Activated effector memory CD4-positive, alpha-beta T cell treated with anti-CD3 and anti-CD28 coated beads, Interleukin-2, amount 50 U/mL, for 16 hours (primary cell): Measurements from ENCODE around the gene NCAPH2.
A peak's percentile ranks its signal among the peaks of the same experiment; 100 is the strongest.

Experiments used
- DNase-seq: peaks from one replicate; pipeline ENCODE4 v3.0.0-alpha.2; 2020

Gene NCAPH2

DNA sequence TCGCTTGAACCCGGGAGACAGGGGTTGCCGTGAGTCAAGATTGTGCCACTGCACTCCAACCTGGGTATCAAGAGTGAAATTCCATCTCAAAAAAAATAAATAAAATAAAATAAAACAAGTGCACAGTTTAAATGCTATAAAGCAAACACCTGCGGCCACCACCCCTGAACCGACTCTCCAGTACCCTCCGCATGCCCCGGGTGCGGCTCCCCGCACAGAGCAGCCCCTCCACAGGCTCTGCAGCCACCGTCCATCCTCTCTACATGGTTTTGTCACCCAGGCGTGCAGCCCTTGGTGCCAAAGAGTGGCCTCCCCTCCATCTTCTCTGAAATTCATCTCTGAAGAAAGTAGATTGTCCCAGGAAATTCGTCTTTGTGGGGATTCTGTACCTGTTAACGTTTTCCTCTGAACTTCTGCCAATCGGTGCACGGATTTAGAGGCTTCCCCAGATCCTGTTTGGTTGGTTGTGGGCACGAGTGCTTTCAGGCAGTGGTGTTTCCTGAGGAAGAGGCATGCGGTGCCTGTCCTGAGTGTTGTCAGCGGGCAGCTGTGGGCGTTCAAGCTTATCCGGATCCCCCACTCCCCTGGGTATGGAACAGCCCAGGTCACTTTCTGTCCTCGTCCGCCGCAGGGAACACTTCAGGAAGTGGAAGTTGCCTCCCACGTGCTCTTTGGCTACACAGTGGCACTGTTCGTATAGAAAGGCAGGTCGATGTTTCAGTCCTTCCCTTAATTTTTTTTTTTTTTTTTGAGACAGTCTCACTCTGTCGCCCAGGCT is 17.3 kb upstream of the NCAPH2 start:
- no peak for DNase-seq

DNA sequence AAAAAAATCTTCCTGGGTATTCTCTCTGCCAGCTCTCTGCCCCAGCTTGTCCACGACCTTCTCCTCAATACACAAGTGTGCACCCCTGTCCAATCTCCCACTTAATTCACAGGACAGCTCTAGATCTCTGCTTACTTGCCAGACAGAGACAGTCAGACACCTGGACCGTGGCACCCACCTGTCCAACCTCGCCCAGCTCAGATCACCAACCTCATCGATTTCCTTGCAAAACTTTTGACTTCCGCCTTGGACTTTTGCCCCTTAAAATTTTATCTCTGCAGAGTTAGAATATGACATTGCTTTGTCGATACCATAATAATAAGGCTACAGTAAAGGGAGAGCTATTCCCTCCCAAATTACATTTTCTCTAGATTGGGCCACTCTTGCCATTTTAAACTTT is 10.9 kb upstream of the NCAPH2 start:
- DNase-seq, result no peak

DNA sequence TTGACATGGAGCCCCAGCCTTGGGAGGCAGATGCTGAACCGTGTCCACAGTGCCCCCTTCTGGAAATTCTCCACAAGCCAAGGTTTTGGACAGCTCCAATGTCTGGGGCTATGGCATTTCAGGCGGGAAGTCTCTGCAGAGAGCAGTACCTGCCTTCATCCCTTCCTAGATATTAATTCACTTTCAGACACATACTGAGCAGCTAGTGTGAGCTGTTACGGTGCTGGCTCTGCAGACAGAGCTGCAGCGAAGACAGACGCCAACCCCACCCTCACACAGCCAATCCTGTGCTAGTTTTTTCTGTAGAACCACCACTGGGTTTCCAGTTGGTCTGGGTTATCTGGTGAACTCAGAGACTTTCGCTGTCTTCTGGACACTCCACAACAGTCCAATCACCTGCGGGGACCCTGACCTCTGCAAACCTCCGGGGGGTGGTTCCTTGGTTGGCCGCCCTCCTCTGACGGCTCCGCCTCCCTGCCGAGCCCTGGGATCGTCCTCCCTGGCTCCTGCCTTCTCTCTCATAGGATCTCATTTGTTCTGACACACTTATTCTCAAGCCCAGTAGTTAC is 9.6 kb upstream of the NCAPH2 start:
- DNase-seq, result peak; percentile 84

DNA sequence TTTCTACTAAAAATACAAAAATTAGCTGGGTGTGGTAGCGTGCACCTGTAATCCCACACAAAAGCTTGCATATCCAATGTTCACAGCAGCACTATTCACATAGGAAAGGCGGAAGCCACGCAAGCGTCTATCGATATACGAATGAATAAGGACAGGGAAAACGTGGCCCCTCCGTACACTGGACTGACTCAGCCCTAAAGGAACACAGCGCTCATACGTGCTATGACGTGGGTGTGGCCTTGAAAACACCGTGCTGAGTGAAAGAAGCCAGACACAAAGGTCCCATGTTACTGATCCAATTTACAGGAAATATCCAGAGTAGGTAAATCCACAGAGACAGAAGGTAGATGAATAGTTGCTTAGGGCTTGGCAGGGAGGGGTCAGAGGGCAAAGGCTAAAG is 7.6 kb upstream of the NCAPH2 start:
- no peak for DNase-seq

DNA sequence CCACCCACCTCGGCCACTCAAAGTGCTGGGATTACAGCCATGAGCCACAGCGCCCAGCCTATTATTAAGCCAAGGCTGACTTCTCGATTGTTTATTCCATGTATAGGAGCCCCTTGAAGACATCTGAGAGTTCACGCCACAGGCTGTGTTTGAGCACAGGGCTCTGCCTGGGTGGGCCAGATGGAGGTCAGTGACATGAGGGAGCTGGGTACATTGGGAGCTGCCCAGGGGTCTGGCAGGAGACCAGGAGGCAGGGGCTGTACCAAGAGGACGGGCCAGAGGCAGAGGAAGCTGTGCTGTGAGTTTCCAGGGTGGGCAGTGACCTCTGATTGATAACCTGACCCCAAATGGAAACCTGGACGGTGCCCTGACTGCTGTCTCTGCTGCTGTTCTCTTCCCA is 5.9 kb upstream of the NCAPH2 start:
- no peak for DNase-seq

DNA sequence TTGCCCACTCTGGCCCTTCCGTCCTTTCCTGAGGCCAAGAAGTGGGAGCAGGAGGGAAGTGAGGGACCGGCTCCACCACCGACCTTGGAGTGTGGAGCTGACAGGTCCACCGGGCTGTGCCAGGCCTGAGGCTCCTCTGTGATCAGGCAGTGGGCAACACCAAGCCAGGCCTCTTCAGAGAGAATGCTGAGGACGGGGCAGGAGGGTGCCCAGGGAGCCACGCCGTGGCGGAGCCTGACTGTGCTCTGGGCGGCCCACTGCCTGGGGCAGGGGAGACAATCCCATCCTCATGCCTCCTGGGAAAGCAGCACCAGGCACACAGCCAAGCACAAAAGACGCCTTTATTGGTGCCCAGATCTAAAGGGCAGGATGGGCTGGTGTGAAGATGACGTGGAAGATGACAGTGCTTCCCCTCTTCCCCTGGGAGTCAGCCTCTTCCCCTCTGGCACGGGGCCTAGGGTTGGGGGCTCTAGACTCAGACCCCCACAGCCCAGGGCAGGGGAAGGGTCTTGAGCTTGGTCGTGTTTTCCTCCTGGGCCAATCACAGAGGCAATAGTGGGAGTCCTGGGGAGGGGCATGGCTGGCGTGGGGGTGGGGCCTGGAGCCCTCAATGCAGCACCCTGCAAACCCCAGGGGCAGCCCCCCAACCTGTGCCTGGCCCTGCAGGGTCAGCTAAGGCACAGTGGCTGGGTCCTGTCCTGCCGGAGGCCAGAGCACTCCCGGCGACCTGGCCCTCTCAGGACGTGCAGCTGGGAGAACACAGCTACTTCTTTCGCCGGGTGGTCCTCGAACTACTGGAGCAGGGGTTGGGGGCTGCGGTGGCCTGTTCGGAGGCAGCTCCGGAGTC is 5.2 kb upstream of the NCAPH2 start:
- no peak for DNase-seq

DNA sequence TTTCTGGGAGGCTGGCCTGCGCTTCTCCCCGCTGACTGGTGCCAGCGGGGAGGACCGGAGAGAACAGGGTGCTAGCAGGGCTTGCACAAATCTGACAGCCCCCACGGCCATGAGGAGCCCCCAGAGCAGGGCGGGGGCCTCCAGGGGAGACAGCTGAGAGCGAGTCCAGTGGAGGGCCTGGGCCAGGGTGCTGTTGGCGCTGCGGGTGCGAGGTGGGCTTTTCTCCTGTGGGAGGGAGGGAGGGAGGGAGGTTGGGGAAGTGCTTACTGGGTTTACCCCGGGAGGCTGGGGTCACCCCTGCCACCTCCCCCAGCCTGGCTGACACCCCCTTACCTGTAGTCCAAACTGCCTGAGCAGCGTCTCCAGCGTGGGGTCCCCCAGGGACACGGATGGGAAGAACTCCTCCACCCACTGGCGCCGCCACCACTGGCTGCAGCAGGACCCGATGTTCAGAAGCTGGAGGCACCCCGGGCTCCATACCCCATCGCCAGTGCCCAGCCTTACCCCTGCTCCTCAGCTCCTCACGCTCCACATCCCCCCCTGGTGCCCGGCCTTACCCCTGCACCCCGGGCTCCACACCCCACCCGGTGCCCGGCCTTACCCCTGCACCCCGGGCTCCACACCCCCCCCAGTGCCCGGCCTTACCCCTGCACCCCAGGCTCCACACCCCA is 4.4 kb upstream of the NCAPH2 start:
- no peak for DNase-seq

DNA sequence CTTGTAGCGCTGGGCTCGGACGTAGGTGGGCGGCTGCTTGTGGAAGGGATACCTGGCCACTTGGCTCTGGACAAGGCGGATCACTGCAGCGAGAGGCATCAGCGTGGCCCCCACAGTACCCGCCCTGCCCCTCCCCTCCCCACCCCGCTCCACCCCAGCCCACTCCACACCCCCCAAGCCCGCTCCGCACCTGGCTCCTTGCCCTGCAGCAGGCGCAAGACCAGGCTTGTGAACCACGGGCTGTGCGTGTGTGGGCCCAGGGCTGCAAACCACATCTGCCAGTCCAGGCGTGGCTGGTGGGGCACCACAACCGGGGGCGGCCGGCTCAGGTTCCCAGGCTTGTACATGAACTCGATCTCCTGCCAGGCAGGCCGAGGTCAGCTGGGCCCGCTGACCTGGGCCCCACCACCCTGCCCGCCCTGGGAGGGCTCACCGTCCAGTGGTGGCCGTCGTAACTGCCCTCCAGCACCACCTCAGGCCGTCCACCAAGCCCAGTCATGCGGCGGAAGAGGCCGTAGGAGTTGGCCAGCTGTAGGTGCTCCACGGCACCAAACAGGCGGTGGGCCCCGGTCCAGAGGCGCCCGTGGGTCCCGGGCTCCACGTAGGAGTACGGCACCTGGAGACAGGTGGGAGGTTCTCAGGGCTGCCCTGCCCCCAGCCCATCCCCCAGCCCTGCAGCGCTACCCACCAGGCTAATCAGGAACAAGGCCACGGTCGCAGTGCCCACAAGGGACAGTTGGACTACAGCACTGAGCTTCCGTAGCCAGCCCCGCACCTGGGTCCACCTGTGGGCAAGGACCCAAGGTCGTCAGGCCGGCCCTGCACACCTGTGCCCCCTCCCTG is 3.4 kb upstream of the NCAPH2 start:
- DNase-seq, result no peak

DNA sequence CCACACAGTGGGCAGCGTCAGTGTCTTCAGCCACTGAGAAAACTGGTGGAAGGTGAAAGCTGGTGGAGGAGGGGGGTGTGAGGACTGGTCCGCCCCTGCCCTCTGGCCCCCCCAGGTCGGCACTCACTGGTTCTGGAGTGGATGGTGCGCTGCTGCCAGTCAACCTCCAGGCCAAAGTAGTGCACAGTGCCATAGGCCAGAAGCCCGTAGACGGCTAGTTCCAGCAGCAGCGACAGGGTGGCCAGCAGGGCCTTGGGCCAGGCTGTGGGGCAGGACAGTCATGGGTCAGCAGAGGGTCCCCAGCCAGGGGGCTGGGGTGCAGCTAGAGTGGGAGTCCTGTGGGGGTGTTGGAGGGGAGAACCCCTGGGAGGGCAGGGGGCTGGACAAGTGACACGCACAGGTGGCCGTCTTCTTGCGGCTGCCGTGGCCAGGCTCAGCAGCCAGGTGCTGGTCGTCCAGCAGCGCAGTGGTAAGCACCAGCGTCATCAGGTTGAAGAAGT is 2.7 kb upstream of the NCAPH2 start:
- no peak for DNase-seq

DNA sequence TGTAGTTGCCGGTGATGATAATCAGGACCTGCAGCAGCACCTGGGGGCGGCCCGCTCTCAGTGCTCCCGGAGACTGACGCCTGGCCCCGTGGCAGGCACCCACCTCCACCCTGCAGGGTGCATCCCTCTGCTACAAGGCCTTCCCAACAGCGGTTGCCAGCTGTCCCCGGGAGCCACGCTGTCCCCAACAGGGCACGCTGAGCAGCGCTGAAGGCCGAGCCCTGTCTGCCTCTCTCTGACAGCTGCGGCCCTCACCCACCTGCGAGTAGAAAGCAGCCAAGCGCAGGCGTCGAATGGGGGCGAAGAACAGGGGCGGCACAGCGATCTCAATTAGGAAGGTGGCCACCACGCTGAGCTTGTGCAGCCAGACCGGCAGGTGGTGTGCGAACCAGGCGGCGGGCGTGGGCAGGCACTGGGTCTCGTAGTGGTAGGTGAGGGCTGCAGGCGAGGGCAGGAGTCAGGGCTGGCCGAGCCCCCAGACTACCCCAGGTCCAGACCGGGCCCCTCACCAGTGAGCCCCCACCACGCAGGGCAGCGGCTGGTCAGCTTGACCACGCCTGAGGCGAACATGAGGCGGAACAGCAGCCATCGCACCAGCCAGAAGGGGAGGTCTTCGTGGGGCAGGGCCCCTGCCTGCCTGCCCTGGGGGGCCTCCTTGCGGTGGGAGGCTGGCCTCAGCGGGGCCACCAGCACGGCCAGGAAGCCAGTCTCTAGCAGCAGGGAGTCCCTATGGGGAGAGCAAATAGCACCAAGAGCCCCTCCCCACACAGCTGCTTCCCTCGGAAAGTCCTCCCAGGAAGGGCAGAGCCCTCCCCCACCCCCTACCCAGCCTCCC is 2.0 kb upstream of the NCAPH2 start:
- no peak for DNase-seq

DNA sequence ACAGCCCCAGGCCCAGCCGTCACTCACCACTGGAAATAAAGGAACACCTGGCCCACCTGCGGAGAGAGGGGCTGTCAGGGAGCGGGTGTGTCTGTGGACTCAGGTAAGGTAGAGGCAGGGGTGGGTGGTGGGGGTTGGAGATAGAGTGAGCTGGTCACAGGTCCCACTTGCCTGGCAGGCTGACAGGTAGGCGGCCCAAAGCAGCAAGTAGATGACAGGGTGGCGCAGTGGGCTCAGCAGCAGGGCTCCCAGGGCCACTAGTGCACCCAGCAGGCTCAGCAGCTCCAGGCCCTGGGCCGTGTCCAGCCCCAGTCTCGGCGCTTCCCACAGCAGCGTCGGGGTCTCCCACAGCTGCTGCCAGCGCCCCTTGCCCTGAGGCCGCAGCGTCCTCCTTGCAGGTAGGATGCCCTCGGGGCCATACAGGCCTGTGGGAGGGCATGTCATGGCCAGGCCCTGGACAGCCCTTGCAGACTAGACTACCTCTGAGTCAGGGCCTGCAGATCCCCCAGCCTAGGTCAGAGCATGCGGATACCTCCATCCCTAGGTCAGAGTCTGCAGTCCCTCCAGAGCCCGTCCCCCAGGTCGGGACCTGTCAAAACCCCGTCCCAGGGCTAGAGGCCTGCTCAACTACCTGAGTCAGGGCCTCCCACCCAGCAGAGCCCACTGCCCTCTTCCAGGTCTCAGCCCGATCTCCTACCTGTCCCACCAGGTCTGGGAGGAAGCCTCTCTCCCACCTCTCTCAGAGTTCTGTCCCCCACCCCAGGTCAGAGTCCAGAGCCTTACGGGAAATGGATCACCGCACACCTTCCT is 1.2 kb upstream of the NCAPH2 start:
- DNase-seq, result no peak

DNA sequence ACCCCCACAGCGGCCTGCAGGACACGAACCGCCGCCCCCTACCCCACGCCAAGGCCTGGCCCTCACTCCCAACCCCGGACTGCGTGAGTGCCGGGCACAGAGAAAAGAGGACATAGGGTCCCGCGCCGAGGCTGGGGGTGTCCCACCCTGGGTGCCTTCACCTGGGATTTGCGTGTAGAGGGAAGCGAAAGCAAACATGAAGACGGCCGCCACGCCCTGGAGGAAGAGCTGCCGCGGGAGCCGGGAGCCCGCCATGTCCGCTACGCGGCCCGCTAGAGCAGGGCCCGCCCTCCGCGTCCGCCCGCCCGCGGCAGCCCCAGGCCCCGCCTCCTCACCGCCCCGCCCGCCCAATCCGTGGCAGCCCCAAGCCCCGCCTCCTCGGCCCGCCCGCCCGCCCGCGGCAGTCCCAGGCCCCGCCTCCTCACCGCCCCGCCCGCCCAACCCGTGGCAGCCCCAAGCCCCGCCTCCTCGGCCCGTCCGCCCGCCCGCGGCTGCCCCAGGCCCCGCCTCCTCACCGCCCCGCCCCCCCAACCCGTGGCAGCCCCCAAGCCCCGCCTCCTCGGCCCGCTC is 518 bp upstream of the NCAPH2 start, which contains the start of gene LMF2:
LMF2 (minus strand) TSS at position 282 of the 570 bp plus-strand sequence; CDS start at position 255, 27 bp downstream.
- DNase-seq, result peak; percentile 97

DNA sequence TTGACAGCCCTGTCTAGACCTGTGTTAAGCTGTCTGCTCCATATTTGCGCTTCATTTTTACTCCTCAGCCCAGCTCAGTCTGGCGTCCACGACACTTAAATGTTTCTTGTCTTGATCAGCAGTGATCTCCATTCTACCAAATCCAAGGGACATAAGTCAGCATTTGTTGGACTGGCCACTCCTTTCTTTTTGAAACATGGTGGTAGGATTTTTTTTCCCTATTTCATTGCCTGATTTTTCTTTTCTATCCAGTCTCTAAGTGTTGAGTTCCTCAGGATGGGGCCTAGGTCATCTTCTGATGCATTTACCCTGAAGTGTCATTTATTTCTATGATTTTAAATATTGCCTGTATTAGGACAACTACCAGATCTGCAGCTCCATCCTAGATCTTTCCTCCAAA is 873 bp downstream of the NCAPH2 start:
- no peak for DNase-seq

DNA sequence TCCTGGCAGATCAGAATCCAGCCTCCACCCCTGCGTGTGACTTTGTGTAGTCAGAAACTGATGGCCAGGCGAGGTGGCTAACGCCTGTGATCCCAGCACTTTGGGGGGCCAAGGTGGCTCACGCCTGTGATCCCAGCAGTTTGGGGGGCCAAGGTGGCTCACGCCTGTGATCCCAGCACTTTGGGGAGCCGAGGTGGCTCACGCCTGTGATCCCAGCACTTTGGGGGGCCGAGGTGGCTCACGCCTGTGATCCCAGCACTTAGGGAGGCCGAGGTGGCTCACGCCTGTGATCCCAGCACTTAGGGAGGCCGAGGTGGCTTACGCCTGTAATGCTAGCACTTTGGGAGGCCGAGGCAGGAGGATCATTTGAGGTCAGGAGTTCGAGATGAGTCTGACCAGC is 5.2 kb downstream of the NCAPH2 start:
- DNase-seq, result no peak

DNA sequence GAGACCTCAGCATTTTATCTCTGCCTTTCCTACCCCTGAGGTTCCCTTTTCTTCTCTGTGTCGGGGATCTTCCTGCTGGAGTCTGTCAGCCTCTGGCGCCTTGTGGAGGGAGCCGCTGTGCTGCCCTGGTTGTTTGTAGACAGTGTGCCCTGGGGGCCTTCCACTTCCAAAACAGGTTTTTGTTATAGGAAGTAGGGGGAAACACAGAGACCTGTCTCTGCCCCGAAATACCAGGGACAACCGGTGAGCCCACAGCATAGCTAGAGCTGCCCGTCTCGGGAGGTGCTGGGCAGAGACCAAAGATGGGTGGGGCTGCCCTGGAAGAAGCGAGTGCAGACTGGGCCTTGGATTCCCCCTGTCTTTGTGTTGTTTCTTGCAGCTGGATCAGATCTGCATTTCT is 8.0 kb downstream of the NCAPH2 start:
- DNase-seq, result no peak

DNA sequence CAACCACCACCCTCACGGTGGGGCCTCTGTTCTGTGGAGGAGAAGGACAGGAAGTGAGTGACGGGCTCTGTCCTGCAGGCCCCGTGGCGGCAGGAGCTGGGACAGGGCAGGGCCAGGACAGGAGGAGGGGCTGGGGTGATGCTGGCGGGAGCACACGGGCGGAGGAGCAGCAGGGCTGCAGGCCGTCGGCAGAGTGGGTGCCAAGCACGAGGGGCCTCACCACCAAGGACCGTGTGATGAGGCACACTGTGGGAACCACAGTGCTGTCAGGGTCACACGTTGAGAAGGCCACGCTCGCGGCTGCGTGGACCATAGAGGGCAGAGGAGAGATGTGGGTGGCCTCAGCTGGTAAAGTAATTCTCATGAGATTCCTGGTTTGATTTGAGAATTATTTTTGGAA is 8.9 kb downstream of the NCAPH2 start:
- no peak for DNase-seq

DNA sequence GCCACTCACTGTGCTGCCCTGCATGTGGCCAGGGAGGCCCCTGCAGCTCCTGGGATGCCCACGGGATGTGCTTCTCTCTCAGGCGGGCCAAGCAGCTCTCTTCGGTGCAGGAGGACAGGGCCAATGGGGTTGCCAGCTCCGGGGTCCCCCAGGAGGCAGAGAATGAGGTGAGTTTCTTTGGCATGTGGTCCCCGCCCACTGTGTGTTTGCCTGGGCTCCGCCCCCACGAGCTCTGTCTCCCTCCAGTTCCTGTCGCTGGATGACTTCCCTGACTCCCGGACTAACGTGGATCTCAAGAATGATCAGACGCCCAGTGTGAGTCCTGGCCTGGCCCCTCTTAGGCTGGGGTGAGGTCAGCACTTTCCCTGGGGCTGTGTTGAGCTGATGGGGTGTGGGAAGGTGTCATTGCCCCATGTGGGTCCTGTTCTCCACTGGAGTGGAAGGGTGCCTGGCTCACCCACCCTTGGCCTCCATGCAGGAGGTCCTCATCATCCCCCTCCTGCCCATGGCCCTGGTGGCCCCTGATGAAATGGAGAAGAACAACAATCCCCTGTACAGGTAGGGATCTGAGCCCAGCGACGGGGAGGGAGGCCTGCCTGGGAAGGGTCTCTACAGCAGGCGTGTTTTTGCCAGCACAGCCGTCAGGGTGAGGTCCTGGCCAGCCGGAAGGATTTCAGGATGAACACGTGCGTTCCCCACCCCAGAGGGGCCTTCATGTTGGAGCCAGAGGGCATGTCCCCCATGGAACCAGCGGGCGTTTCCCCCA is 9.7 kb downstream of the NCAPH2 start:
- no peak for DNase-seq

DNA sequence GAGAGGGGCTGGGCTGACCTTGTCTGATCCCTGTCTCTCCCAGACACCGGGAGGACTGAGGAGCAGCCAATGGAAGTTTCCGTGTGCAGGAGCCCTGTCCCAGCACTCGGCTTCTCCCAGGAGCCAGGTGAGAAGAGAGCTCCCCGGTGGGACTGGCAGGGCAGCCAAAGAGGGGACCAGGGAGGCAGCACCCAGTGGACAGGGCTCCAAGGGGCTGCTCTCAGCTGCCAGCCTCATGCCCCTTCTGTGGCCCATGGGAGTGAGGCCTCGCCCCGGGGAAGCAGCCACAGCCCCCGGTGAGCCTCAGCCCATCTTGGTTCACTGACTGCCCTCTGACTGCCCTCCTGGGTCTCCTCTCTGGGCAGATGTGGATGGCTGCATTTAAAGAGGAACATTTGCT is 10.6 kb downstream of the NCAPH2 start:
- DNase-seq, result no peak

DNA sequence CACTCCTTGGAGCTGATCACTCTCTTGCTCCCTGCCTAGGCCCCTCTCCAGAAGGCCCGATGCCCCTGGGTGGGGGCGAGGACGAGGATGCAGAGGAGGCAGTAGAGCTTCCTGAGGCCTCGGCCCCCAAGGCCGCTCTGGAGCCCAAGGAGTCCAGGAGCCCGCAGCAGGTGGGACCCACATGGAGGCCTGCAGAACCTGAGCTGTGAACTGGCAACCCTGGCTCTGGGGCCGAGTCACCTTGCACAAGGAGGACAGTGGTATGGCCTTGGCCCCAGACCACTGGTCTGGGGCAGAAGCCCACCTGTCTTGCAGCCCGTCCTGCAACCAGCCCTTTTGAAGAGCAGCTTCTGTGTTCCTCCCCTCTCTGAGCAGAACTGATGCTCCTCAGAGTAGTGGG is 11.1 kb downstream of the NCAPH2 start:
- DNase-seq, result no peak
